ENCODE data around the gene AUTS2.

DNA sequence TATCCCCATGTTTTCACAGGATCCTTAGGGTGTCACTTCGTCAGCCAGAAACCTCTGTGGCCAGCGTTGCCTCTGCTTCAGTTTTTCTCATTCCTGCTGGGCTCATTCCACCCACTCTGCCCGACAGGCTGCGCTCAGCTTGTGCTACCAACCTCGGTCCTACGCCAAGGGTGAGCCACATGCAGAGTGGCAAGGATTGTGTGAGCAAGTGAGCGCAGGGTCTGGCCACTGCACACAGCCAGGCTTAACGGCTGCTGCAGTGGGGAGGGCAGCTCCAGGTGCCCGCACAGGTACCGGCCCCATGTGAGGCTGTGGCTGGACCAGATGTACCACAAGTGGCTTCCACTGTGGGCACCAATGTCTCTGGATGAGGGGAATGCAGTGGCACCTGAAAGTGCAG lies 329.2 kb downstream of the AUTS2 start:
- TF ChIP-seq GABPB1 (CRISPR knock-in tag; IDR thresholded peaks at IDR 0.05) (no peak), ZNF239 (CRISPR knock-in tag; IDR thresholded peaks at IDR 0.05) (no peak), CREM (IDR thresholded peaks at IDR 0.05; ENCODE audit: low read depth) (no peak), POLR2AphosphoS5 (IDR thresholded peaks at IDR 0.05; ENCODE audit: control insufficient read depth, insufficient read depth, low read depth, low read length) (no peak), ZBTB8A (IDR thresholded peaks at IDR 0.05; ENCODE audit: partially characterized antibody) (no peak)
- TF ChIP-seq, protein P1, sequence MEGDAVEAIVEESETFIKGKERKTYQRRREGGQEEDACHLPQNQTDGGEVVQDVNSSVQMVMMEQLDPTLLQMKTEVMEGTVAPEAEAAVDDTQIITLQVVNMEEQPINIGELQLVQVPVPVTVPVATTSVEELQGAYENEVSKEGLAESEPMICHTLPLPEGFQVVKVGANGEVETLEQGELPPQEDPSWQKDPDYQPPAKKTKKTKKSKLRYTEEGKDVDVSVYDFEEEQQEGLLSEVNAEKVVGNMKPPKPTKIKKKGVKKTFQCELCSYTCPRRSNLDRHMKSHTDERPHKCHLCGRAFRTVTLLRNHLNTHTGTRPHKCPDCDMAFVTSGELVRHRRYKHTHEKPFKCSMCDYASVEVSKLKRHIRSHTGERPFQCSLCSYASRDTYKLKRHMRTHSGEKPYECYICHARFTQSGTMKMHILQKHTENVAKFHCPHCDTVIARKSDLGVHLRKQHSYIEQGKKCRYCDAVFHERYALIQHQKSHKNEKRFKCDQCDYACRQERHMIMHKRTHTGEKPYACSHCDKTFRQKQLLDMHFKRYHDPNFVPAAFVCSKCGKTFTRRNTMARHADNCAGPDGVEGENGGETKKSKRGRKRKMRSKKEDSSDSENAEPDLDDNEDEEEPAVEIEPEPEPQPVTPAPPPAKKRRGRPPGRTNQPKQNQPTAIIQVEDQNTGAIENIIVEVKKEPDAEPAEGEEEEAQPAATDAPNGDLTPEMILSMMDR (IDR thresholded peaks at IDR 0.05 in 2 of 3, conservative IDR thresholded peaks at IDR 0.05 in 1 of 3; ENCODE audit: insufficient read depth in 2 of 3, low read depth in 1 of 3, low read length in 3 of 3): no peak
